ENCODE results near the gene FAM174C.

The FAM174C gene

DNA sequence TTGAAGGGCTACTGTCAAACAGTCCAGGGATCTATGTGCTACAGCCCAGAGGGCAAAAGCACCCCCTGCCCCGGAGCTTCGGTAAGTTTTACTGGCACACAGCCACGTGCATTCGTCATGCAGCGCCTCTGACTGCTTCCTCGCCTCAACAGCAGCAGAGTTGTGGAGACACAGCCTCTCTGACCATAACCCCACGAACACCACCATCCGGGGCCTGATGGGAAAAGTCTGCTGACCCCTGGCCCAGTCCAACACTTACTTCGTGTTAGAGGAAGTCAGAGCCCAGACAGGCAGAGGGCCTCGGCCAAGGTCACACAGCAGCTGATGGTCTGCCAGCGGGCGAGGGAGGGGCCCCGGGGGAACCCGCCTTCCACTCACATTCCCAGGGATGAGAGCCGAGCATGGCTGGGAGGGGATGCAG, 42.7 kb upstream of the FAM174C start:
- Histone ChIP-seq H3K27ac (no peak overlapping the region), H3K9me3 (ENCODE audit: severe bottlenecking) (no peaks in the 10 kb centered on the region), H3K36me3 (peaks cover 20% of the 10 kb centered on the region), H3K4me3 (ENCODE audit: low read depth, low read length) (no peak overlapping the region), H3K27me3 (ENCODE audit: insufficient read depth, low read depth, severe bottlenecking) (no peaks in the 10 kb centered on the region)
- no peak for DNase-seq
- TF ChIP-seq, protein P1, sequence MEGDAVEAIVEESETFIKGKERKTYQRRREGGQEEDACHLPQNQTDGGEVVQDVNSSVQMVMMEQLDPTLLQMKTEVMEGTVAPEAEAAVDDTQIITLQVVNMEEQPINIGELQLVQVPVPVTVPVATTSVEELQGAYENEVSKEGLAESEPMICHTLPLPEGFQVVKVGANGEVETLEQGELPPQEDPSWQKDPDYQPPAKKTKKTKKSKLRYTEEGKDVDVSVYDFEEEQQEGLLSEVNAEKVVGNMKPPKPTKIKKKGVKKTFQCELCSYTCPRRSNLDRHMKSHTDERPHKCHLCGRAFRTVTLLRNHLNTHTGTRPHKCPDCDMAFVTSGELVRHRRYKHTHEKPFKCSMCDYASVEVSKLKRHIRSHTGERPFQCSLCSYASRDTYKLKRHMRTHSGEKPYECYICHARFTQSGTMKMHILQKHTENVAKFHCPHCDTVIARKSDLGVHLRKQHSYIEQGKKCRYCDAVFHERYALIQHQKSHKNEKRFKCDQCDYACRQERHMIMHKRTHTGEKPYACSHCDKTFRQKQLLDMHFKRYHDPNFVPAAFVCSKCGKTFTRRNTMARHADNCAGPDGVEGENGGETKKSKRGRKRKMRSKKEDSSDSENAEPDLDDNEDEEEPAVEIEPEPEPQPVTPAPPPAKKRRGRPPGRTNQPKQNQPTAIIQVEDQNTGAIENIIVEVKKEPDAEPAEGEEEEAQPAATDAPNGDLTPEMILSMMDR (IDR thresholded peaks at IDR 0.05; ENCODE audit: low read depth, low read length) = no peak

DNA sequence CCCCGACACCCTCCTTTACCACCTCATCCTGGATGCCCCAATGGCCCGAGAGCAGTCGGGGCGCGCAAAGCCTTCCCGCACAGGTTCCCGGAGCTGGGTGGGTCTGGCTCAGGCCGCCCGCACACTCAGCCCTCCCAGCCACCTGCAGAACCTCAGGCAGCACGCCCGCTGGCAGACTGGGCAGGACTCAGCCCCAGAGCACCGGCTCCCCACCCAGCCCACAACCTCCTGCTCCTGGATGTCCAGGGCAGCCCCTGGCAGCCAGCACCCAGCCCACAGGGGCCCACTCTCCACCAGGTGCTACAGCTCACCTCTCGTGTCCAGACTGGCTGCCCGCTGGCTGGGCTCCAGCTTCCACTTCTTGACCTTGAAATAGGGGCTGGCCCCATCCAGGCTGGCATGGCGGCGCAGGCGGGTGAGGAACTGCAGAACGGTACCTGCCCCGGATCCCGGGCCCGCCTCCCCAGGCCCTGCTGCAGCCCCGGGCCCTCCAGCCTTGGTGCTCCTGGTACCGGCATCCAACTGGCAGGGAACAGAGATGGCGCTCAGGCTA, 42.1 kb upstream of the FAM174C start:
- DNase-seq = no peak
- Histone ChIP-seq H3K27ac (no peak overlapping the region), H3K4me3 (ENCODE audit: low read depth, low read length) (no peak overlapping the region), H3K36me3 (peaks cover 16% of the 10 kb centered on the region), H3K27me3 (ENCODE audit: insufficient read depth, low read depth, severe bottlenecking) (no peaks in the 10 kb centered on the region), H3K9me3 (ENCODE audit: severe bottlenecking) (no peaks in the 10 kb centered on the region)
- TF ChIP-seq, protein P1 (IDR thresholded peaks at IDR 0.05; ENCODE audit: low read depth, low read length) = no peak

DNA sequence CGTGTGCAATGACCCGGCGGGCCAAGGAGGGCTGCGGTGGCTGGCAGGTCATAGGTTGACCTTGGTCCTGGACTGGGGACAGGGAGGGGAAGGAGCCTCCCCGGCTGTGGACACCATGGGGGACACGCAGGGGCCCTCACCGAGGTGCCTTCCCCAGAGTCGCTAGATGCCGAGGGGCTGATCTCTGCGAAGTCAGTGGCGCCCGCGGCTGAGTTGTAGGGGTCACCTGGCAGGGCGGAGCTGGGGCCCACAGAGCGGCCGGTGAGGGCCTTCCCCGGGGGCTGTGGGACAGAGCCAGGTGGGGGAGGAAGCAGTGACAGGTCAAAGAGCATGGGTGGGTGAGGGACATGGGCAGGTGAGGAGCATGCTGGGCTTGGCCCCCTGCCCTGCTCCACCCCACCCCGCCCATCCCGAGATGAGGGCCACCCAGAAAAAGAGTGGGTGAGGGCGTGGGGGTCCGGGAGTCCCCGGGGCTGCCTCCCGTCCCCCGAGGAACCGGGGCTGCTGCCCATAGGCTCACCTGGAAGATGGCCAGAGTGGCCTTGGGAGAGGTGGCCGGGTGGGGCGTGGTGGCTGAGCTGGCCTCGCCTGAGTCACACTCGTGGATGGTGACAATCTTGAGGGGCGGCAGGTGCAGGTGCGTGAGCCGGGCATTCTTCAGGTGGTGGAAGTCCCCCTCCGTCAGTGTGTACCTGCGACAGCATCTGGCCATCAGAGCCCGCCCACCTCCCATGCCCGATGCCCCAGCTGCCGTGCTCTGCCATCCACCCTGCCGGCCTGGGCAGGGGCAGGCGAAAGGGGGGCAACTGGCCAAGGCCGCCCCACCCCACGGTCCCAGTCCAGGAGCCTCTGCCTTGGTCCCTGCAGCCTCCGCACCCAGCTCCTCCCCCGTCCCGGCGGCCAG, 41.0 kb upstream of the FAM174C start:
- TF ChIP-seq, protein P1 (IDR thresholded peaks at IDR 0.05; ENCODE audit: low read depth, low read length) = no peak
- H3K36me3 ChIP-seq = peaks cover 14% of the 10 kb centered on the region

DNA sequence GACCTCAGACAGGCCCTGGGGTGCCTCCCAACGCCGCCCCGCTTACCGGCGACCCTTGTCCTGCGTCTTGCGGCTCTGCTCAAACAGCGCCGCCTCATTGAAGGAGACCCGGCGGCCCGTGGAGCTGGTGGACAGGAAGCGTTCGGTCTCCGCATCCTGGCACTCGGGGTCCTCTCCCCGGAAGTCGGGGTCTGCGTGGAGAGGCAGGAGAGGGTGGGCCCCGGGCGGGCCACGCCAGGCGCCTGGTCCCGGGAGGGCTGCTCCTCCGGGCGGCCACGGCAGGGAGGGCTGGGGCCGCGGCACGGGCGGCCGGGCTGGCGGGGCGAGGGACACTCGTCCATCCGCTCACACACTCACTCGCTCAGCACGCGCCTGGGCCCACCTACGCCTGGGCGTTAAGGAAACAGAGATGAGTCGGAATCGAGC, 40.4 kb upstream of the FAM174C start:
- peaks cover 14% of the 10 kb centered on the region for H3K36me3 ChIP-seq
- H3K27ac ChIP-seq = no peak overlapping the region
- H3K4me3 ChIP-seq (ENCODE audit: low read depth, low read length) = no peak overlapping the region

More for the DNA sequence above, 41.0 kb upstream of the FAM174C start:
- no peak for DNase-seq
- Histone ChIP-seq H3K27ac (no peak overlapping the region), H3K9me3 (ENCODE audit: severe bottlenecking) (no peaks in the 10 kb centered on the region), H3K4me3 (ENCODE audit: low read depth, low read length) (no peak overlapping the region), H3K27me3 (ENCODE audit: insufficient read depth, low read depth, severe bottlenecking) (no peaks in the 10 kb centered on the region)

DNA sequence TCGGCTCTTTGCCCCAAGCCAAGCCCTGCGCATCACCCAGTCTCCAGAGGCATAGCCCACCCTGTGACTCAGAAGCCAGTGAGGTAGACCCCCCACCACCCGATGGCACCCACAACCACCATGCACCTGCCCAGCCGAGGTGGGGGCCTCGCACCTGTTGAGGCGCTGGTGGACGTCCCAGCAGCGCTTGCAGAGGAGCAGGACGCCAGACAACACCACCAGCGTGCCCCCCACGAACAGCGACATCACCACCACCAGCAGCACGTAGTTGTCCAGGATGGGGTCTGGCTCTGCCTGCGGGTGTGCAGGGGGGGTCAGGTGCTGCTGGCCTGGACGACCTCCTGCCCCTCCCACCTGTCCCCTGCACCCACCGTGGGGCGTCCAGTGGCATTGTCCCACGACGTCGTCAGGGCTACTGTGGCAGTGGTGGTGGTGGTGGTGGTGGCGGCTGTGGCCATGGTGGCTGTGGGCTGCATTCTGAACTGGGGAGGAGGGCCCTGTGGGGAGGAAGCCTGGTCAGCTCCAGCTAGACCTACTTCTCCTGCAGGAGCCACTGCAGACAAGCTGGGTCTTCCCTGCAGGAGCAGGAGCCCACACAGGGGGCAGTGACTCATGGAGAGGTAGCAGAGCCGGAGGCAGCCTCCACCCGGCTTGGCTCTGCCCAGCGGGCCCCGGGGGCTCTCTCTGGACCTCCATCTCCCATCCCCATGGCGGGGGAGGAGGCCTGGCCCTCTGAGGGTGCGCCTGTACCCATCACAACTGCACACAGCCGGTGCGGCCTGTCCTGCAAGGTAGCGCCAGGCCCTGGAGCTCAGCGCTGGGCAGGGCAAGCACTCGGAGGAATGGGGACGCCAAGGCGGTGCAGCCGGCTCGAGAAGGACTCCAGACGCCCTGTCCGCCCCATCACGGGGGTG, 39.4 kb upstream of the FAM174C start:
- Histone ChIP-seq H3K27me3 (ENCODE audit: insufficient read depth, low read depth, severe bottlenecking) (no peaks in the 10 kb centered on the region), H3K36me3 (peaks cover 10% of the 10 kb centered on the region), H3K27ac (no peak overlapping the region), H3K4me3 (ENCODE audit: low read depth, low read length) (0 out of 2 replicates have a peak overlapping the region, but pooled peaks have one; percentile 16), H3K9me3 (ENCODE audit: severe bottlenecking) (no peaks in the 10 kb centered on the region)
- TF ChIP-seq, protein P1 (IDR thresholded peaks at IDR 0.05; ENCODE audit: low read depth, low read length) = no peak
- no peak for DNase-seq

More for the DNA sequence above, 40.4 kb upstream of the FAM174C start:
- TF ChIP-seq, protein P1 (IDR thresholded peaks at IDR 0.05; ENCODE audit: low read depth, low read length) = no peak
- Histone ChIP-seq H3K27me3 (ENCODE audit: insufficient read depth, low read depth, severe bottlenecking) (no peaks in the 10 kb centered on the region), H3K9me3 (ENCODE audit: severe bottlenecking) (no peaks in the 10 kb centered on the region)
- DNase-seq = no peak

Data from WERI-Rb-1 (cell line).